ENCODE data around the gene NOC2L. TPM values are rescaled to one million over a fixed set of nuclear protein-coding genes. Genes with fewer than 3 reads are reported as not detected.

Gene NOC2L
- total and polyA plus RNA-seq, 2 donors (not counting 3 experiments of a cell fraction or from before 2014, with no cell fraction given) = 55.3 to 87.9 TPM

GRCh38 chr1:914891-915280 is 44.2 kb downstream of the NOC2L start:
- Histone ChIP-seq H3K4me2 (ENCODE audit: insufficient read depth, low read length) (no peak overlapping the region), H4K20me1 (replicated peaks; ENCODE audit: control insufficient read depth, extremely low read depth, insufficient read depth, low read length) (no peaks in the 10 kb centered on the region), H3K4me1 (ENCODE audit: control insufficient read depth, extremely low read depth, insufficient read depth, low read length) (no peaks in the 10 kb centered on the region), H3K79me2 (ENCODE audit: control insufficient read depth, insufficient read depth, low read length) (no peaks in the 10 kb centered on the region), H3K4me3 (replicated peaks in 1 of 3; ENCODE audit: insufficient read depth in 1 of 3, low read depth in 1 of 3, low read length in 3 of 3) (no peak overlapping the region), H3K27ac (ENCODE audit: insufficient read depth, low read depth, low read length) (no peak overlapping the region), H3K9me3 (replicated peaks; ENCODE audit: control insufficient read depth, insufficient read depth, low read length) (no peaks in the 10 kb centered on the region), H3K36me3 (ENCODE audit: control insufficient read depth in 2 of 2, extremely low read depth in 1 of 2, insufficient read depth in 2 of 2, low read length in 2 of 2) (no peaks in the 10 kb centered on the region), H3K9me1 (replicated peaks; ENCODE audit: control insufficient read depth, extremely low read depth, insufficient read depth, low read length) (no peaks in the 10 kb centered on the region), H3K27me3 (ENCODE audit: control insufficient read depth in 2 of 2, insufficient read depth in 2 of 2, low read length in 2 of 2) (peaks cover 3 to 10% of the 10 kb centered on the region in 2 experiments), H3K9ac (replicated peaks; ENCODE audit: extremely low read depth, insufficient read depth, low read length) (no peak overlapping the region), H2AFZ (ENCODE audit: low read depth, low read length) (no peak overlapping the region)
- ChIA-PET CTCF (interaction anchor here (1.1 kb wide), 1 partner anchor 10 kb away, joined by 3 read pairs; no protein-coding TSS in a partner anchor), POLR2A (interaction anchor here (0.7 kb wide), 1 partner anchor 17 kb away, joined by 3 read pairs; no protein-coding TSS in a partner anchor)
- no TSS peak for BruUV-seq (replicated peaks)
- TF ChIP-seq MYC (IDR thresholded peaks at IDR 0.05; ENCODE audit: low read depth, low read length) = no peak
- TF ChIP-seq POLR2A (IDR thresholded peaks at IDR 0.05; ENCODE audit: low read depth, low read length) = no peak
- TF ChIP-seq CTCF (IDR thresholded peaks at IDR 0.05; ENCODE audit: extremely low read depth in 1 of 2, insufficient read depth in 1 of 2, low read depth in 1 of 2, low read length in 2 of 2) = no peak
- no peak for TF ChIP-seq MAX (IDR thresholded peaks at IDR 0.05; ENCODE audit: insufficient read depth, insufficient read length)
- TF ChIP-seq JUN (IDR thresholded peaks at IDR 0.05; ENCODE audit: borderline replicate concordance, insufficient read depth, insufficient read length, low read depth) = no peak
- no peak for TF ChIP-seq GATA2 (IDR thresholded peaks at IDR 0.05; ENCODE audit: insufficient read depth, insufficient read length, low read depth, low read length)
- no peak for TF ChIP-seq FOS (IDR thresholded peaks at IDR 0.05; ENCODE audit: borderline replicate concordance, insufficient read depth, low read length)
- no peak for TF ChIP-seq POLR2AphosphoS5 (IDR thresholded peaks at IDR 0.05; ENCODE audit: insufficient read depth, low read depth, low read length)
- TF ChIP-seq EZH2 (IDR thresholded peaks at IDR 0.05; ENCODE audit: borderline replicate concordance, low read depth, low read length, severe bottlenecking) = no peak
- DNase-seq (ENCODE audit: low read depth, low spot score) (no peak), FAIRE-seq (no peak)
- intact Hi-C loops (cut with micrococcal nuclease) (no loop called here), dilution Hi-C loops (cut with MboI; ENCODE audit: extremely low pct_ligation_motif_present, low sequenced_read_pairs) (no loop called here)

Data from endothelial cell of umbilical vein (primary cell).